ENCODE measurements around the gene MSANTD4.

DNA sequence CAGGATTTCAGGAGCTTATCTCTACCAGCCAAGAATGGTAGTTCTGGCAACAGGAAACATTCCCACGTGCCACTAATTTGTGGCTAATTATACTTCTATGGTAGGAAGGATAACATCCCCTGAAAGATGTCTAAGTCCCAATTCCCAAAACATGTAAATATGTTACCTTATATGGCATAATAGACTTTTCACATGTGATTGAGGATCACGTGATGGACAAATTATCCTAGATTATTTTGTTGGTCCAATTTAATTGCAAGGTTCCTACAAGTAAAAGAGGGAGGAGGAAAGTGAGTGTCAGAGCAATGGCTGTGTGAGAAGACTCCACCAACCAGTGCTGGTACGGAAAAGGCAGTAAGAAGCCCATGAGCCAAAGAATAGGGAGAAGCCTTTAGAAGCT is 9.9 kb upstream of the MSANTD4 start:
- TF ChIP-seq, protein P1, sequence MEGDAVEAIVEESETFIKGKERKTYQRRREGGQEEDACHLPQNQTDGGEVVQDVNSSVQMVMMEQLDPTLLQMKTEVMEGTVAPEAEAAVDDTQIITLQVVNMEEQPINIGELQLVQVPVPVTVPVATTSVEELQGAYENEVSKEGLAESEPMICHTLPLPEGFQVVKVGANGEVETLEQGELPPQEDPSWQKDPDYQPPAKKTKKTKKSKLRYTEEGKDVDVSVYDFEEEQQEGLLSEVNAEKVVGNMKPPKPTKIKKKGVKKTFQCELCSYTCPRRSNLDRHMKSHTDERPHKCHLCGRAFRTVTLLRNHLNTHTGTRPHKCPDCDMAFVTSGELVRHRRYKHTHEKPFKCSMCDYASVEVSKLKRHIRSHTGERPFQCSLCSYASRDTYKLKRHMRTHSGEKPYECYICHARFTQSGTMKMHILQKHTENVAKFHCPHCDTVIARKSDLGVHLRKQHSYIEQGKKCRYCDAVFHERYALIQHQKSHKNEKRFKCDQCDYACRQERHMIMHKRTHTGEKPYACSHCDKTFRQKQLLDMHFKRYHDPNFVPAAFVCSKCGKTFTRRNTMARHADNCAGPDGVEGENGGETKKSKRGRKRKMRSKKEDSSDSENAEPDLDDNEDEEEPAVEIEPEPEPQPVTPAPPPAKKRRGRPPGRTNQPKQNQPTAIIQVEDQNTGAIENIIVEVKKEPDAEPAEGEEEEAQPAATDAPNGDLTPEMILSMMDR (IDR thresholded peaks at IDR 0.05): no peak
- TF ChIP-seq POLR2AphosphoS5 (IDR thresholded peaks at IDR 0.05): no peak
- no peak for TF ChIP-seq POLR2A (IDR thresholded peaks at IDR 0.05)
- no peak for TF ChIP-seq EP300 (IDR thresholded peaks at IDR 0.05; ENCODE audit: low read depth)

Data from transverse colon (tissue), 4 donors.